Kidney (tissue), 14 donors: Measurements from ENCODE around the gene CYP39A1. TPM values are rescaled to one million over a fixed set of nuclear protein-coding genes. Genes with fewer than 3 reads are reported as not detected.
A peak's percentile ranks its signal among the peaks of the same experiment; 100 is the strongest.

Source experiments
- DNase-seq, 5 donors: peaks; one replicate each; pipeline ENCODE4 v3.0.0-alpha.2; 2013 to 2020
- FAIRE-seq: peaks from 2 replicates; lab custom pipeline; 2012; peaks lifted over from hg19 to GRCh38; lab: Jason Lieb, UNC
- H3K27ac ChIP-seq, 2 donors: one replicate each; pipeline ENCODE4 v1.7.0; 2013; ENCODE audit warnings: low read depth in 2 of 2, low read length in 2 of 2, inconsistent platforms in 1 of 2
- H3K27me3 ChIP-seq: one replicate; pipeline ENCODE4 v1.7.1; 2013; ENCODE audit warnings: low read length, inconsistent platforms; ENCODE audit not compliant: control insufficient read depth, insufficient read depth
- H3K36me3 ChIP-seq, 3 donors: one replicate each; pipeline versions ENCODE4 v1.7.0 to v1.7.1; 2013; ENCODE audit warnings: low read length in 3 of 3, control low read depth in 1 of 3, inconsistent platforms in 1 of 3; ENCODE audit not compliant: insufficient read depth in 3 of 3, control insufficient read depth in 2 of 3
- H3K4me1 ChIP-seq, 3 donors: one replicate each; pipeline versions ENCODE4 v1.7.0 to v1.7.1; 2013; ENCODE audit warnings: low read length in 3 of 3, inconsistent platforms in 1 of 3, low read depth in 1 of 3; ENCODE audit not compliant: control insufficient read depth in 2 of 3, insufficient read depth in 2 of 3
- H3K4me3 ChIP-seq, 3 donors: one replicate each; pipeline versions ENCODE4 v1.7.0 to v1.8.1; 2013; ENCODE audit warnings: low read length in 3 of 3, control low read depth in 1 of 3, inconsistent platforms in 1 of 3
- H3K9ac ChIP-seq, 3 donors: one replicate each; pipeline versions ENCODE4 v1.7.0 to v1.7.1; 2013; ENCODE audit warnings: low read length in 3 of 3, control low read depth in 1 of 3, inconsistent platforms in 1 of 3
- H3K9me3 ChIP-seq, 3 donors: one replicate each; pipeline versions ENCODE4 v1.7.0 to v1.7.1; 2013; ENCODE audit warnings: low read length in 3 of 3, control low read depth in 1 of 3, inconsistent platforms in 1 of 3; ENCODE audit not compliant: control insufficient read depth in 2 of 3, insufficient read depth in 1 of 3
- intact Hi-C: fragments of 100-400 bp; cut with DNase I; formaldehyde crosslinking; loops from one replicate; pipeline ENCODE4 v1.11.1; 2022
- polyA plus RNA-seq: library from polyadenylated mRNA; stranded (reverse); fragments of 350-450 nt; fragmentation: Illumina TruSeq; extraction: RNeasy Lipid Tissue Mini Kit (QIAGEN cat#74804); gene quantifications from one replicate; pipeline ENCODE4 v1.2.3, GENCODE V29; 2014; ENCODE audit warnings: low read depth, low replicate concordance; ENCODE audit not compliant: insufficient read depth
- total RNA-seq: library from RNA; stranded (reverse); fragmentation: NEBNext Ultra II Directional; extraction: Animal tissue kit (Norgen Biotek cat#: 25700); gene quantifications from one replicate; pipeline ENCODE4 v1.2.1, GENCODE V29; 2021
- TF ChIP-seq, protein P1 (sequence below): IDR thresholded peaks from 3 replicates; pipeline ENCODE4 v1.5.1; 2012; ENCODE audit warnings: mild to moderate bottlenecking, moderate library complexity, borderline replicate concordance; ENCODE audit not compliant: insufficient read depth; ENCODE audit errors: extremely low read depth
- donor health status: control.
- donor health status: control.
- donor health status: control.
- donor health status: control.
- donor health status: control.
- donor health status: DM: yes; HTN: yes; CAD: no.
- donor health status: Normal renal cell carcinoma (clear cell type).

CYP39A1 gene
- total and polyA plus RNA-seq, 2 donors from 2014 or later = 6.0 to 8.7 TPM

DNA sequence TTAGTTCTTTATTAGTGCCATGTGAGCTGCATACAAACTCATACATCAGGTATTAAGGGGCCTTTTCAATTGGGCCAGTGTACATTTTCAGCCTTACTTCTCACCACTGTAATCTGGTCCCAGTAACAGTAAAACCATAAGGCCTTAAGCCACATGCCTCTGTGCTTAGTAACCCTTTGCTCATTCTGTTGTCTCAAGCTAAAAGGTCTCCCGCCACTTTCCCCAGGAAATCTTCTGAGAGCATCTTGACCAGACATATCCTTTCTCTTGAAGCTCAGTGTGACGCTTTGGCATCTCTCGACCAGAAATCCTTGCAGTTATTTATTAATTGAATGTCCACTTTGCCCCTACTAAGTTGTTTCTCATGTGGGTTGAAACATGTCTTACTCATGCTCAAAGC lies 68.0 kb downstream of the CYP39A1 start:
- DNase-seq (no peak), FAIRE-seq (no peak)
- Histone ChIP-seq H3K36me3 (no peaks in the 10 kb centered on the region), H3K9me3 (no peaks in the 10 kb centered on the region), H3K4me1 (peaks cover 0 to 4% (median 2%) of the 10 kb centered on the region in 3 donors), H3K27me3 (no peaks in the 10 kb centered on the region), H3K27ac (no peak overlapping the region), H3K4me3 (no peak overlapping the region), H3K9ac (no peak overlapping the region)
- intact Hi-C loops = no loop called here
- TF ChIP-seq, protein P1, sequence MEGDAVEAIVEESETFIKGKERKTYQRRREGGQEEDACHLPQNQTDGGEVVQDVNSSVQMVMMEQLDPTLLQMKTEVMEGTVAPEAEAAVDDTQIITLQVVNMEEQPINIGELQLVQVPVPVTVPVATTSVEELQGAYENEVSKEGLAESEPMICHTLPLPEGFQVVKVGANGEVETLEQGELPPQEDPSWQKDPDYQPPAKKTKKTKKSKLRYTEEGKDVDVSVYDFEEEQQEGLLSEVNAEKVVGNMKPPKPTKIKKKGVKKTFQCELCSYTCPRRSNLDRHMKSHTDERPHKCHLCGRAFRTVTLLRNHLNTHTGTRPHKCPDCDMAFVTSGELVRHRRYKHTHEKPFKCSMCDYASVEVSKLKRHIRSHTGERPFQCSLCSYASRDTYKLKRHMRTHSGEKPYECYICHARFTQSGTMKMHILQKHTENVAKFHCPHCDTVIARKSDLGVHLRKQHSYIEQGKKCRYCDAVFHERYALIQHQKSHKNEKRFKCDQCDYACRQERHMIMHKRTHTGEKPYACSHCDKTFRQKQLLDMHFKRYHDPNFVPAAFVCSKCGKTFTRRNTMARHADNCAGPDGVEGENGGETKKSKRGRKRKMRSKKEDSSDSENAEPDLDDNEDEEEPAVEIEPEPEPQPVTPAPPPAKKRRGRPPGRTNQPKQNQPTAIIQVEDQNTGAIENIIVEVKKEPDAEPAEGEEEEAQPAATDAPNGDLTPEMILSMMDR = no peak

- Histone ChIP-seq H3K36me3 (no peaks in the 10 kb centered on the region), H3K9ac (no peak overlapping the region), H3K4me1 (peaks cover 0 to 4% (median 2%) of the 10 kb centered on the region in 3 donors), H3K9me3 (no peaks in the 10 kb centered on the region), H3K4me3 (no peak overlapping the region), H3K27me3 (no peaks in the 10 kb centered on the region), H3K27ac (no peak overlapping the region)
- TF ChIP-seq, protein P1 = no peak
- DNase-seq (no peak), FAIRE-seq (no peak)
- intact Hi-C loops = no loop called here
Measured at GRCh38 chr6:46583721-46584120, 68.9 kb downstream of the CYP39A1 start.

DNA sequence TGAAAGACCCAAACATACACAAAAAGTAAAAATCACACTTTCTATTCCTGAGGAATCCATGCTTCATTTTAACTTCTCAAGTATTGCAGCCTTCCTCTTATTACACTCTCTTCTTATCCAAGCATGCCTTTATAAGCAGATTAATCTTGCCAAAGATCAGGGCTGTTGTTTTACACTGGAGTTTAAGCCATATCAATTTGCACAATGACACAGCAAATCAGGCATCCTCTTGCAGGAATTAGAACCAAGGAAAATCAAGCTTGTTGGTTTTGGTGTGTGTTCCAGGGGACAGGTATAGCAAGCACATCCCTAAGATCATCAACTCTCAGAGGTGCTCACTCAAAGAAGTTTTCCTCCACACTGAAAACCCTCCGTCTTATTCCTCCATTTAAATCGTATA lies 69.5 kb downstream of the CYP39A1 start:
- Histone ChIP-seq H3K9me3 (no peaks in the 10 kb centered on the region), H3K27me3 (no peaks in the 10 kb centered on the region), H3K9ac (no peak overlapping the region), H3K4me3 (no peak overlapping the region), H3K36me3 (no peaks in the 10 kb centered on the region), H3K27ac (no peak overlapping the region), H3K4me1 (peaks cover 0 to 4% (median 2%) of the 10 kb centered on the region in 3 donors)
- peak in 3 of 5 donors; percentile 20 to 39 (median 36) for DNase-seq
- TF ChIP-seq, protein P1 = no peak
- no peak for FAIRE-seq
- intact Hi-C loops = no loop called here
